Stimulated activated CD4-positive, alpha-beta T cell treated with anti-CD3 and anti-CD28 coated beads, Interleukin-15, amount 100 ng/mL, for 48 hours (primary cell): ENCODE results near the gene CDK4.
"Not testable (repeated sequence)": the region's sequence is repeated elsewhere in the genome, so short reads cannot be mapped to it uniquely, and the experiment has no call there.

ENCODE experiments used
- DNase-seq, 2 donors: peaks; one replicate each; pipeline ENCODE4 v3.0.0-alpha.2; 2020; ENCODE audit warnings: low read depth in 2 of 2

Gene CDK4

DNA sequence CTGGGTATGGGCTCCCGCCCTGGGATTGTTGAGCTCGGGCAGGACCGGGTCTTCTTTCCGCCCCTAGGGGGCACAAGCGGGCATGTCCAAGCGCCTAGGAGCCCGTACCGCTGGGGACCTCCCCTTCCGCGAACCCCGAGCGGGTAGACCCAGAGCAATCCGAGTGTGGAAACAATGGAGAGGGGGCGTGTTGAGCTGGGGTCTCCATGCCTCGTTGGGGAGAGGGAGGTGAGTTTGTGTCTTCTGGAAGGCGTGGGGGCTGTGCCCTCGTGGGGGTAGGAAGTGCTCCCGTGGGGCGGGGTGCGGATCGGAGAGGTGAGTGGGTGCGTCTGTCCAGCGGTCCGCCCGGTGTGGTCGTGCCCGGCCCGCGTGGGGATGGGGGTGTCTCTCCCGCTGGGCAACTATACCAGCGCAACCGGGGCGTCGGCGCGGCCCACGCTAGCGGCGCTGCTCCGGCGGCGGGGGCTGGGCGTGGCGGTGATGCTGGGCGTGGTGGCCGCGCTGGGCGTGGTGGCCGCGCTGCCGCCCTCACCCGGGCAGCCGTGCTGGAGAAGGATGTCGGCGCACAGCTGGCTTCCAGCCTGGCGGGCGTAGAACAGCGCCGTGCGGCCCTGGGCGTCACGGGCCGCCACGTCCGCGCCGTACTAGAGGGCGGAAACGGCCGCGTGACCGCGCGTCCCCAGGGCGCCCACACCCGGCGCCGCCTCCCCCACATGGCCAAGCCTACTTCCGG, 25.8 kb downstream of the CDK4 start:
- no peak for DNase-seq

DNA sequence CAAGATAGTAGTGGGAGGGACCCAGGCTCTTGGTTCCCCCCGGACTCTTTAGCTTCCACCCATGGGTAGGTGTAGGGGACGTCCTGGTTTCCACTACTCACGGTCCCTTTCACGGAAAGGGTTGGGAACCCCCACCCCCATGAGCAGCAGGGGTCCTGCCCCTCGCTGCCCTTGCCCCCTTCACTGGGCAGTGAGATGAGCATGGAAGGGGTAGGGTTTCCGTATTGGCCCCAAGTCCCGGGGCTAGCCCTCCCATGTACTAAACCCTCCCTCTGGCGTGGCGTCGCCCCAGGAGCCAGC, 26.3 kb downstream of the CDK4 start:
- DNase-seq, result no peak

DNA sequence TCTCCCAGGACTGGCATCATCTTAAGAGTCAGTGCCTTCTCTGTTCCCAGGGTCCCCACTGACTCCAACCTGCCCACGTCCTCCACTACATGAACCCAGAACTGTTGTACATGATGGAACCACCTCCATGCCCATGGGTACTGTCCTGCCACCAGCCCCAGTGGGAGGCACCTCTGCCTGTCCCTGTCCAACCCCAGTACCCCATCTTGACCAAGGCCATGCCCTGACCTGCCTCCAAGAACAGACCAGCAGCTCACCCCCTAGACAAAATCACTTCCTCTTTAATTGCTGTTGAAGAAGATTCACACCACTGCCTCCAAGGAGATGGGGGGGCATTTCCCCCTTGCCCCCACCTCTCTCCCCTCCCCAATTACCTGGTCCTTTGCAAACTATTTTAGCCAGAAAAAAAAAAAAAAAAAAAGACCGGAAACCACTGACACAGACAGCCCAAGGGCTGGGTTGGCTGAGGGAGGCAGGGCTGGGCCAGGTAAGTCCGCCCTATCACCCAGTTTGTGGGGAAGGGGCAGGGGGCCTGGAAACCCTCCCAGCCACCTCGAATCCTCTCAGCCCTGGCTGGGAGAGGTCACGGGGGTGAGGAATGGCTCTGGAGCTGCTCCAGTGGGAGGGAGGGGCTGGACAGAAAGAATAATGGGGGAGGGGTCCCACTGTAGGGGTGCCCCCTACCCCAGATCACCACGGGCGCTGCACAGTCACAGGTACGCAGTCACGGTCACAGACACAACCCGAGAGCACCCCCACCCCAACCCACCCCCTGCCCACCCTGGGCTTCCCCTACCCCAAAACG, 27.0 kb downstream of the CDK4 start:
- DNase-seq, result no peak

DNA sequence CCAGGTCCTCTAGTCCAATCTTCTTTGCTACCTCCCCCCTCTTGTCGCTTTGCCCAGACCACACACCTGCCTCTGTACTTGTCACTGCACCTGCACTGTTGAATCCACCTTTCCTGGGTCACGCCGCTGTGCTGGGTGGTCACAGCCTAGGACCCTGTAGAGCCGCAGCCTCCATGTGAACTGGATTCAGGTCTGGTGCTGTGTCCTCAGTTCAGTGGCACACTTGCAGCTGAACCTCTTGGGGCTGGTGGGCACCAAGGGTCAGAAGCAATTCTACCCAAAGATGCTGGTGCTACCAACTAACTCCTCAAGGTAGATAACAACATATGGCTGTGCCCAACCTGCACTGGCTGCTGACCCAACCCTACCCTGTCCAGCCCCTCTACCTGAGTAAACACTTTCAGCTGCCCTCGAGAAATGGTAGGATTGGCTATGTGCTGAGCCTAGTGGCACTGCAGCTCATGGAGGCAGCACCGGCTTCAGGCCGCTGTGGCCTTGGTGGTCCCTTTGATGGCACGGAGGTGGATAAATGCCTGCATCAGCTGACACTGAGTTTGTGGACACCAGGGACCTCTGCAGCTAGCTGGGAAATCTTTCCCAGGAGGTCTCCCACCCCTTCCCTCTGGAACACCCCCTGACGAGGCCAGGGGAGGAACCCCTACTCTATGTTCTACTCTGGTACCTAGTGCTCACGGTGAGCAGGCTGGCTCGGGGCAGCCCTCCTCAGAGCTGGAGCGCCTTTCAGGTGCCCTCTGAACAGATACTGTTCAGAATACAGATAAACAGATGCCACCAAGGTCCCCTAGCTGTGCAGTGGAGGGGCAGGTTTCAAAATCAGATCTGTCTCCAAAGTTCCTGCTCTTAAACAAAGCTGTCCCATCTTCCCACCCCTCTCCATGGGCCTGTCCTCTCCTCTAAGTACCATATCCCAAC, 27.8 kb downstream of the CDK4 start:
- DNase-seq, result no peak

DNA sequence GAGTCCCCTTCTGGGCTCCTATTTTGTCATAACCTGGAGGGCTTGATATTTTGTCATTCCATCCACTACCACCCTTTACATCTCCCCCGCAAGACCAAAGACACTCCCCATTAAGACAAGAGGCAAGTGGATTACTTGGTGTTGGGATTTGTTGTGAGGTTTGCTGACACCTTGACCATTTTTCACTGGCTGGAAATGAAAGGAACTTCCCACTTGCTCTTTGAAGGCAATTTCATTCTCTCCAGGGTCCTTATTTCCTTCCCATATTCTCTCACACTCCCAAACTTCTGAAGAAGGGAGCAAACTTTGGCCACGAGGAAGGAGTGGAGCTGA, 28.5 kb downstream of the CDK4 start:
- no peak for DNase-seq

DNA sequence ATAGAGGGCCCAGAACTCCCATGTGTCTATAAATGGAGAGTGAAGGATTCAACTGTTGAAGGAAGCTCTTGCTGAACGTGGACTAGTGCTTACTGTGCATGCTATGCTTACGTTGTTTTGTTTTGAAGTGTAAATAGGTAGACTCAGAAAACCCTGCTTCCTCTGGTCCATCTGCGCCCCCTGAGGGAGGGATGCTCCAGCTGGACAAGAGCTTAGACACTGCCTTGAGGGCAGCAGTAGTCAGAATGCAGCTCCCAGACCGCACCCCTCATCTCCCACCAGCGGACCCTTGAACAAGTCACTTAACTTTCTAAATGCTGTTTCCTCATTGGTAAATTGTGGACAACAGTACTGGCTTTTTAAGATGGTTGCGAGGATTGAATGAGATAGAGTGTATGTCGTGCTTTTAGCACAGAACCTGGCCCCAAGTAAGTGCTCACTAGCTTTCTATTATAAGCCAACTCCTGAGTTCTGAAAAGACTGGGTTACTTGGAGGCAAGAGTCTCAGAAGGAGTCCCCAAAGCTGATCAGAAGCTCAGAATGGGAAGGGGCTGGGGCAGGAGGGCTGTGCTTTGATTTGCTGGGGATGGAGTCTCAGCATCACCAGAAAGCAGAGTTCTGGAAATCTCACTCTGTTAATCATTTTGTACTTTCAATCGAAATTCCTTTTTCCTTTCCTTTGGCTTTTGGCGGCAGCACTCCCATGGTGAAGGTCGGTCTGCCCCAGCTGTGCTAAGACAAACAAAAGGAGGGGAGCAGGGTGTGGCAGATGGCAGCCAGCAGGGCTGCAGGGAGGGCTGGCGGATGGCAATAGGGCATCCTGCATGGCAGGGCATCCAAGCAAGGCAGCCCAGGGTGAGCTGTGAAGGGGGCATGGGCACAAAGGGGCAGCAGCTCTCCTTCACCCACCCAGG, 29.1 kb downstream of the CDK4 start:
- DNase-seq, result no peak

DNA sequence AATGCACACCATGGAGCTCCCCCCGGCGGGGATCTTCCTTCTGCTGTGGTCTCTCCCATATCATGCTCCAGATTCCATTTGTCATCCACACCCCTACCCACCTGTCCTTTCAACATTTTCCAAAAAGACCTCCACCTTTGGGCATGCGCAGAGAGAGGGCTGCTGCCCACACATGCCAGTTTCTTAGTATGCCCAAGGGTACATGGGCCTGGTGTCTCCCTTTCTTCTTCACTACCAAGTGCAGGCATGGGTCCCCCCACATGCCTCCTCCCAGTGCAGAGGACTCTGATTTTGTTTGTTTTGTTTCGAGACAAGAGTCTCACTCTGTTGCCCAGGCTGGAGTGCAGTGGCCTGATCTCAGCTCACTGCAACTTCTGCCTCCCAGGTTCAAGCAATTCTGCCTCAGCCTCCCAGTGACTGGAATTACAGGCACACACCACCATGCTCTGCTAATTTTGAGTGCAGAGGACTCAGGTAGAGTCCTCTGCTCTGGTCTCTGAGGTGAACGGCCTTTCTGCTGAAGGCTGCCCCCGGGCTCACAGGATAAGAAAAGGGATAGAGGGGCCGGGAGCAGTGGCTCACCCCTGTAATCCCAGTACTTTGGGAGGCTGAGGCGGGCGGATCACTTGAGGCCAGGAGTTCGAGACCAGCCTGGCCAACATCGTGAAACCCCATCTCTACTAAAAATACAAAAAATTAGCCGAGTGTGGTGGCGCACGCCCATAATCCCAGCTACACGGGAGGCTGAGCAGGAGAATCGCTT, 30.1 kb downstream of the CDK4 start:
- not testable (repeated sequence) for DNase-seq

DNA sequence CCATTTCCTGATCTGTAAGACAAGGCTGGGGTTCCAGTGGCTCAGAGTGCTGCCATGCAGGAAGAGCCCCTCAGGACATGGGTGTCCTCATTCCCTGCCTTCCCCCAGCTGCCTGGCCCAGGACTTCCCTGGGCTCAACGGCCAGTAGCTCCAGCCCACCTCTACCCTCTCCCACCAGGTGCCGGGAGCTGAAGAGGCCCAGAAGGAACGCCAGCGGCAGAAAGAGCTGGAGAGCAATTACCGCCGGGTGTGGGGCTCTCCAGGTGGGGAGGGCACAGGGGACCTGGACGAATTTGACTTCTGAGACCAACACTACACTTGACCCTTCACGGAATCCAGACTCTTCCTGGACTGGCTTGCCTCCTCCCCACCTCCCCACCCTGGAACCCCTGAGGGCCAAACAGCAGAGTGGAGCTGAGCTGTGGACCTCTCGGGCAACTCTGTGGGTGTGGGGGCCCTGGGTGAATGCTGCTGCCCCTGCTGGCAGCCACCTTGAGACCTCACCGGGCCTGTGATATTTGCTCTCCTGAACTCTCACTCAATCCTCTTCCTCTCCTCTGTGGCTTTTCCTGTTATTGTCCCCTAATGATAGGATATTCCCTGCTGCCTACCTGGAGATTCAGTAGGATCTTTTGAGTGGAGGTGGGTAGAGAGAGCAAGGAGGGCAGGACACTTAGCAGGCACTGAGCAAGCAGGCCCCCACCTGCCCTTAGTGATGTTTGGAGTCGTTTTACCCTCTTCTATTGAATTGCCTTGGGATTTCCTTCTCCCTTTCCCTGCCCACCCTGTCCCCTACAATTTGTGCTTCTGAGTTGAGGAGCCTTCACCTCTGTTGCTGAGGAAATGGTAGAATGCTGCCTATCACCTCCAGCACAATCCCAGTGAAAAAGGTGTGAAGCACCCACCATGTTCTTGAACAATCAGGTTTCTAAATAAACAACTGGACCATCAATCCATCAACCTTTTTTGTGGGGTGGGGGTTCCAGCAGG, 31.2 kb downstream of the CDK4 start:
- no peak for DNase-seq

DNA sequence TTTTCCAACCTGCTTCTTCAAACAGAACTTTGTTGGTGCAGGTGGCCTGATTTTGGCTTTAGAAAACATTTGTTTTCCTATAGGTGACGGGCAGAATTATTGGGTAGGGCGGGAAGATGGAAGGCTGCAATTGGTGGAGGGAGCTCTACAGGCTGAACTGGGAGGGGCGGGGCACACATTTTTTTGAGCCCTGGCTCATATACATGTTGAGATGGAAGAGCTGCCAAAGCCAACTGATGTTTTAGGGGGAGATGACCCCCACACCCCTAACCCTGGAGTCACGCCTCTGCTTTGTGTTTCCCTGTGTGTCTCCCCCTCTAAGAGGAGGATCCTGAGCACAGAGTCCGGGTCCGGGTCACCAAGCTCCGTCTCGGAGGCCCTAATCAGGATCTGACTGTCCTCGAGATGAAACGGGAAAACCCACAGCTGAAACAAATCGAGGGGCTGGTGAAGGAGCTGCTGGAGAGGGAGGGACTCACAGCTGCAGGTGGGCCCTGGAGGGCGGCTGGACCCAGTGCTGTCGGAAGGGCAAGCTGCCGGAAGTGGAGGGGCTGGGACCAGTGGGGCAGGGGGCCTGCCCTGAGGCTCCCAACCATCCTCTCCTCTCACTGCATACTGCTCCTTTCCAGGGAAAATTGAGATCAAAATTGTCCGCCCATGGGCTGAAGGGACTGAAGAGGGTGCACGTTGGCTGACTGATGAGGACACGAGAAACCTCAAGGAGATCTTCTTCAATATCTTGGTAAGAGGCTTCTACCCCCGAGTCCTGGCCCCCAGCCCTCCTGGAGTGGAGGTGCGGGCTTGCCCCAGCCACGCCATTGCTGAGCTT, 32.1 kb downstream of the CDK4 start:
- no peak for DNase-seq

DNA sequence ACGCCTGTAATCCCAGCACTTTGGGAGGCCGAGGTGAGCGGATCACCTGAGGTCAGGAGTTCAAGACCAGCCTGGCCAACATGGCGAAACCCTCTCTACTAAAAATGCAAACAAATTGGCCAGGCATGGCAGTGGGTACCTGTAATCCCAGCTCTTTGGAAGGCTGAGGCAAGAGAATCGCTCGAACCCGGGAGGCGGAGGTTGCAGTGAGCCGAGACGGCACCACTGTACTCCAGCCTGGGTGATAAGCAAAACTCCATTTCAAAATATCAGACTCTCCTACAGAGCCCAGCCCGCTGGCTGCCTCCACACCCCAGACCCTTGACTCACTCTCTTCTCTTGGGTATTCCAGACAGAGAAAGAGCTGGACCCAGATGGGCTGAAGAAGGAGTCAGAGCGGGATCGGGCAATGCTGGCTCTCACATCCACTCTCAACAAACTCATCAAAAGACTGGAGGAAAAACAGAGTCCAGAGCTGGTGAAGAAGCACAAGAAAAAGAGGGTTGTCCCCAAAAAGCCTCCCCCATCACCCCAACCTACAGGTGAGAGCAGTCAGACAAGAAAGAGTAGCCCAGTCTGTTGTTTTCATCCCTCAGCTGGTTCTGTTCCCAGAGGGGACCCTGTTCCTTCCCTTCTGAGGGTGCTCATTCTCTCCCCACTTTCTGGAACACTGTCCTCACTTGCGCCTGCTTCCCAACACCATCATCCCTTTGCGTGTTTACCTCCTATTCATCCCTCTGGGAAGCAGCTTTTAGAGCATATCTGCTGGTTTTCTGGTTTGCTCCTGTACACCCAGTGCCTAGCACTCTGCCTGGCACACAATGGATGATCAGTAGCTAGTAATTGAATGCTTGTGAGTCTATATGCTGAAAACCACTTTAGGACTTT, 33.2 kb downstream of the CDK4 start:
- DNase-seq, result no peak

DNA sequence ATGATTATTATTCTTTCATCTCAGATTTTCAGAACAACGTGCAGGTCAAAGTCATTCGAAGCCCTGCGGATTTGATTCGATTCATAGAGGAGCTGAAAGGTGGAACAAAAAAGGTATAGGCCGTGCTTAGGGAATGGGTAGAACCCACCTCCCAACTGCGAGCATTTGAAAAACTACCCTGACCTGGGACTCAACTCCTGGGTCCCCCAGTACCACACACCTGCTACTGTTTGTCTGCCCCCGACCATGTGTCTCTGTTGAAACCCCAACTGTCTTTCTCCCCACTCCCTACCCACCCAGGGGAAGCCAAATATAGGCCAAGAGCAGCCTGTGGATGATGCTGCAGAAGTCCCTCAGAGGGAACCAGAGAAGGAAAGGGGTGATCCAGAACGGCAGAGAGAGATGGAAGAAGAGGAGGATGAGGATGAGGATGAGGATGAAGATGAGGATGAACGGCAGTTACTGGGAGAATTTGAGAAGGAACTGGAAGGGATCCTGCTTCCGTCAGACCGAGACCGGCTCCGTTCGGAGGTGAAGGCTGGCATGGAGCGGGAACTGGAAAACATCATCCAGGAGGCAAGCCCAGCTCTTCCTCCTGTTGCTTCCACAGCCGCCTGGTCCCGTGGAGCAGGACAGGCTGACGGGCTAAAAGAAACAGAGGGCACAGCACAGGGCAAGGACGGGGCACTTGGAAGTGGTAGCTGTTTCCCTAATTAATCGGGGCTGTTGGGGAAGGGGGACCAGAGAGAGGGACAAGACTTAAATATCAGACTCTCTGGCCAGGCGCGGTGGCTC, 34.1 kb downstream of the CDK4 start:
- no peak for DNase-seq

DNA sequence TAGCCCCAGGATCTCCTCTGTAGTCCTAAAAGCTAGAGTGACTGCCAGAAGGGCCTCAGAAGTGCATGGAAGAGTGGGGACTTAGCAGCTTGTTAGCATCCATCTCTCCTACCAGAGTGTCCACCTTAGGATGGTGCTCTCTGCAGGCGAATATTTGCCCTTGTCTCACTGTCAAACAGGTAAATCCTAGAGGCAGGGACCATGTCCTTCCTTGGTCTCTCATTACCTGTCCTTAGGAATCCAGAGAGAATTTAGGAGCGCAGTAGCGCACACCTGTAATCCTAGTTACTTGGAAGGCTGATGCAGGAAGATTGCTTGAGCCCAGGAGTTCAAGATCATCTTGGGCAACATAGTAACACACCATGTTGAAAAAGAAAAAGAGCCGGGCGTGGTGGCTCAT, 35.0 kb downstream of the CDK4 start:
- no peak for DNase-seq

DNA sequence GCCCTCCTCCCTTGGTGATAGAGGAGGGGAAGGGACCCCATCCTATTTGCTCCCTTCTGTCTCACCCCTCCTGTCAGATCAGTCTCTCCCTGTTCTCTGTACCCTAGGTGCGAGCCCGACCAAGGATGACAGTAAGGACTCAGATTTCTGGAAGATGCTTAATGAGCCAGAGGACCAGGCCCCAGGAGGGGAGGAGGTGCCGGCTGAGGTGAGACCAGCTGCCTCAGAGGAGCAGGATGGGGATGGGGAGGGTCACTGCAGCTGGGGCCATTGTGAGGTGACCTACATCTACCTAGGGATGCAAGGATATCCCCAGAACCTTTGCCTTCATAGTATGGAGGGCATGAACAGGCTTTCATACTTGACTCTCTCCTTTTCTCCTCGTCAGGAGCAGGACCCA, 35.8 kb downstream of the CDK4 start:
- no peak for DNase-seq

DNA sequence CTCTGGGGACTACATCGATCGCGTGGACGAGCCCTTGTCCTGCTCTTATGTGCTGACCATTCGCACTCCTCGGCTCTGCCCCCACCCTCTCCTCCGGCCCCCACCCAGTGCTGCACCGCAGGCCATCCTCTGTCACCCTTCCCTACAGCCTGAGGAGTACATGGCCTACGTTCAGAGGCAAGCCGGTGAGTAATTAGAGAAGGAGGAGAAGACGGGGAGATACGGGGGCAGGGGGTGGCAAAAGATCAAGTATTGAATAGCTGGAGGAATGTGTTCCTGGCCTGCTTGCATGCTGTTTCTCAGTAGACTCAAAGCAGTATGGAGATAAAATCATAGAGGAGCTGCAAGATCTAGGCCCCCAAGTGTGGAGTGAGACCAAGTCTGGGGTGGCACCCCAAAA, 36.3 kb downstream of the CDK4 start:
- DNase-seq, result no peak

DNA sequence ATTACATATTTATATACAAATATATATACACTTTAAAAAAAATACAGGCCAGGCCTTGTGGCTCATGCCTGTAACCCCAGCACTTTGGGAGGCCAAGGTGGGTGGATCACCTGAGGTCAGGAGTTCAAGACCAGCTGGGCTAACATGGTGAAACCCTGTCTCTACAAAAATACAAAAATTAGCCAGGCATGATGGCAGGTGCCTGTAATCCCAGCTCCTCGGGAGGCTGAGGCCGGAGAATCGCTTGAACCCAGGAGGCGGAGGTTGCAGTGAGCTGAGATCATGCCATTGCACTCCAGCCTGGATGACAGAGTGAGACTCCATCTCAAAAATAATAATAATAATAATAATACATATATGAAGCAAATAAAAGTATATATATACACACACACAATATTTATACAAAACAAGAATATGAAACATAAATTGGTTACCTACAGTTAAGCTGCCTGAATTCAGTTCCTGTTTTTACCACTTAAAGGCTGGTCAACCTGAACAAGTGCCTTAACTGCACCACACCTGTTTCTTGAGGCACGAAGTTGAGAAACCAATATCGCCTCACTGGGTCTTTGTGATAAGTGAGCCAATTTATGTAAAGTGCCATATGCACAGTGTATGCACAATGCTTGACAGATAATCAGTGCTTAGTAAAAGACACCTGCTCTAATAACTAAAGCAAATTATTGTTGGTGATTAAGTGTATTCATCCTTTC, 36.9 kb downstream of the CDK4 start:
- DNase-seq, result not testable (repeated sequence)

DNA sequence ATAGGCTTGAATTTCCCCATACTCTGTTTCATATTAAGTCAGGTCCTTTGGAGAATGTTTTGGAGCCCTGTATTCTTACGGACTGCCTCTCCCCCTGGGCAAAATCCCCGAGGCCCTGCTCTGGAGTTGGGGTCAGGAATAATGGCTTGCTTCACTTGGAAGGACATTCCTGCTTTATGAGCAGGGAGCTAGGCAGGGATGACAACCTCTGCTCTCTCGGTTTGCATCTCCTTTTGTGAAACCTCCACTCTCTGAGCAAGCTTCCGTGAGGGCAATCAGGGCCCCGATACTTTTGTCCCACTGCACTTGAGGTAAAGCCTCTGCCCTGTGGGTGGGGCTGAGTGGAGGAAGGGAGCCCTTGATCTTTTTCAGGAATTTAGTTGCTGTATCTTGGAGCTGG, 38.9 kb downstream of the CDK4 start:
- no peak for DNase-seq
